Type B pancreatic cell (in vitro differentiated cells): Measurements from ENCODE around the gene ATL1. TPM values are rescaled to one million over a fixed set of nuclear protein-coding genes. Genes with fewer than 3 reads are reported as not detected.

Experiments
- DNase-seq: peaks from one replicate; pipeline ENCODE4 v3.0.0; 2021; ENCODE audit warnings: mixed read lengths; ENCODE audit not compliant: unreplicated experiment; ENCODE audit errors: extremely low spot score
- H3K27ac Mint-ChIP-seq: 2 replicates; pipeline ENCODE4 v1.8.0; 2021; ENCODE audit warnings: mild to moderate bottlenecking, mixed read lengths
- H3K27me3 Mint-ChIP-seq: 2 replicates; pipeline ENCODE4 v1.8.0; 2021; ENCODE audit warnings: mixed read lengths
- H3K36me3 Mint-ChIP-seq: 2 replicates; pipeline ENCODE4 v1.8.0; 2021; ENCODE audit warnings: mixed read lengths
- H3K4me1 Mint-ChIP-seq: one replicate; pipeline ENCODE4 v1.8.0; 2021; ENCODE audit warnings: mixed read lengths; ENCODE audit not compliant: unreplicated experiment
- H3K4me3 Mint-ChIP-seq: 2 replicates; pipeline ENCODE4 v1.8.0; 2021; ENCODE audit warnings: mild to moderate bottlenecking, mixed read lengths
- H3K9me3 Mint-ChIP-seq: 2 replicates; pipeline ENCODE4 v1.8.0; 2021; ENCODE audit warnings: mixed read lengths
- CTCF ChIP-seq: fragments of 200-600 bp; sonication (generic); conservative IDR thresholded peaks from 2 replicates; pipeline ENCODE4 v1.5.0; 2021; ENCODE audit warnings: antibody characterized with exemption, mild to moderate bottlenecking
- total RNA-seq: library from RNA; stranded (reverse); gene quantifications from 2 replicates; pipeline ENCODE4 v1.2.1, GENCODE V29; 2021; ENCODE audit warnings: low replicate concordance

Gene ATL1
- total RNA-seq, 1 donor from 2014 or later, result 5.7 TPM

GRCh38 chr14:50676814-50677516, 117.0 kb downstream of the ATL1 start:
- no peaks in the 10 kb centered on the region for H3K9me3 Mint-ChIP-seq
- TF ChIP-seq CTCF, result no peak
- H3K36me3 Mint-ChIP-seq, result no peaks in the 10 kb centered on the region
- no peak for DNase-seq
- no peak overlapping the region for H3K27ac Mint-ChIP-seq
- no peak overlapping the region for H3K4me3 Mint-ChIP-seq
- H3K4me1 Mint-ChIP-seq, result peaks cover 4% of the 10 kb centered on the region
- no peaks in the 10 kb centered on the region for H3K27me3 Mint-ChIP-seq

GRCh38 chr14:50677527-50678063, 117.7 kb downstream of the ATL1 start:
- no peak for DNase-seq
- H3K27me3 Mint-ChIP-seq, result no peaks in the 10 kb centered on the region
- TF ChIP-seq CTCF, result no peak
- no peak overlapping the region for H3K4me3 Mint-ChIP-seq
- H3K27ac Mint-ChIP-seq, result no peak overlapping the region
- no peaks in the 10 kb centered on the region for H3K36me3 Mint-ChIP-seq
- peaks cover 4% of the 10 kb centered on the region for H3K4me1 Mint-ChIP-seq
- H3K9me3 Mint-ChIP-seq, result no peaks in the 10 kb centered on the region

DNA sequence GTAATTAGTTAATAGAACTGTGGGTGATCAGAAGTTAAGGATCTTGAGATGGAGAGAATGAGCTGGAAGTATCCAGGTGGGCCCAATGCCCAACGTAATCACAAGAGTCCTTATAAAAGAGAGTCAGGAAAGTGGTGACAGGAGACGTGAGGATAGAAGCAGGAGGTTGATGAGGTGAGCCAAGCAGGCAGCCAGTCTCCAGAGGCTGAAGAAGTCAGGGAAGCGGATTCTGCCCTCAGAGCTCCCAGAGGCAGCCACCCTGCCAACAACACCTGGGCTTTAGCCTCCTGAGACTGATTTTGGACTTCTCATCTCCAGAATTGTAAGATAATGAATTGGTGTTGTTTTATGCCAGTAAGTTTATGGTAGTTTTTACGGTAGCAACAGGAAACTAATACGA, 118.2 kb downstream of the ATL1 start:
- peaks cover 4% of the 10 kb centered on the region for H3K4me1 Mint-ChIP-seq
- TF ChIP-seq CTCF, result no peak
- no peak overlapping the region for H3K4me3 Mint-ChIP-seq
- no peaks in the 10 kb centered on the region for H3K9me3 Mint-ChIP-seq
- no peak overlapping the region for H3K27ac Mint-ChIP-seq
- H3K27me3 Mint-ChIP-seq, result no peaks in the 10 kb centered on the region
- no peaks in the 10 kb centered on the region for H3K36me3 Mint-ChIP-seq
- no peak for DNase-seq

DNA sequence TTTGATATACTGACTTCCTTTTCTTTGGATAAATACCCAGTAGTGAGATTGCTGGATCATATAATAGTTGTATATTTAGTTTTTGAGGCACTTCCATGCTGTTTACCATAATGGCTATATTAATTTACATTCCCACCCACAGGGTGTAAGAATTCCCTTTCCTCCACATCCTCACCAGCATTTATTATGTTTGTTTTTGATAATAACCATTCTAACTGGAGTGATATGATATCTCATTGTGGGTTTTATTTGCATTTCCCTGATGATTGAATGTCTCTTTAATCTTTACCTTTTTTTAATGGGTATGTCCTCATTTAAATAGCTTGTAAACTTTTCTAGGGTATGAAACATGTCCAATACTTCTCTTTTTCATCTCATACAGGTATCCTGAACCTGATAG, 119.7 kb downstream of the ATL1 start:
- Mint-ChIP-seq H3K27ac (no peak overlapping the region), H3K9me3 (no peaks in the 10 kb centered on the region), H3K4me1 (peaks cover 4% of the 10 kb centered on the region), H3K27me3 (no peaks in the 10 kb centered on the region), H3K4me3 (no peak overlapping the region), H3K36me3 (no peaks in the 10 kb centered on the region)
- DNase-seq, result no peak
- no peak for TF ChIP-seq CTCF

Other genes with a start within 250 kb of the ATL1 start
- gene L2HGDH, start 247.9 kb upstream of the ATL1 start, total RNA-seq, result 10.8 and 13.3 TPM in 2 replicates
- gene DMAC2L, start 247.8 kb upstream of the ATL1 start, total RNA-seq, result 13.9 and 15.6 TPM in 2 replicates
- gene CDKL1, start 163.3 kb upstream of the ATL1 start, total RNA-seq, result 1.5 and 3.4 TPM in 2 replicates
- 48.2 and 58.4 TPM in 2 replicates for gene MAP4K5, start 27.6 kb upstream of the ATL1 start, total RNA-seq
- gene SAV1, start 108.2 kb downstream of the ATL1 start, total RNA-seq, result 16.9 and 25.6 TPM in 2 replicates